SK-N-MC (cell line): Measurements from ENCODE around the gene CRAMP1.
A peak's percentile ranks its signal among the peaks of the same experiment; 100 is the strongest.

ENCODE experiments used
- DNase-seq: peaks from one replicate; pipeline ENCODE4 v3.0.0-alpha.2; 2011; ENCODE audit warnings: low read depth, low spot score
- H3K27ac ChIP-seq: fragments of 200-600 bp; sonication (generic); 2 replicates; pipeline ENCODE4 v1.5.1; 2016; ENCODE audit warnings: mixed run types
- H3K36me3 ChIP-seq: fragments of 200-600 bp; sonication (generic); 2 replicates; pipeline ENCODE4 v1.6.1; 2017; ENCODE audit warnings: antibody characterized with exemption, low read length, mixed read lengths; ENCODE audit not compliant: insufficient read depth
- H3K4me3 ChIP-seq: fragments of 200-600 bp; sonication (generic); 2 replicates; pipeline ENCODE4 v1.5.1; 2016
- H3K9ac ChIP-seq: fragments of 200-600 bp; sonication (generic); 2 replicates; pipeline ENCODE4 v1.8.0; 2017; ENCODE audit warnings: mixed run types, mixed read lengths; ENCODE audit not compliant: insufficient read length
- H3K9me3 ChIP-seq: fragments of 200-600 bp; sonication (generic); 2 replicates; pipeline ENCODE4 v1.6.1; 2017; ENCODE audit warnings: low read depth, mild to moderate bottlenecking, antibody characterized with exemption, low read length, moderate library complexity, mixed read lengths
- EZH2 ChIP-seq: fragments of 200-600 bp; sonication (generic); IDR thresholded peaks from one replicate; pipeline ENCODE4 v1.6.1; 2017; ENCODE audit warnings: antibody characterized with exemption
- FOXP2 ChIP-seq: optimal IDR thresholded peaks from 2 replicates; pipeline ENCODE3; 2011; ENCODE audit warnings: mild to moderate bottlenecking, moderate library complexity; ENCODE audit not compliant: insufficient read depth; ENCODE audit errors: extremely low read length, control extremely low read depth
- POLR2AphosphoS5 ChIP-seq: IDR thresholded peaks from 2 replicates; pipeline ENCODE4 v1.6.1; 2012; ENCODE audit warnings: mild to moderate bottlenecking, low read depth, low read length, borderline replicate concordance

Gene CRAMP1

GRCh38 chr16:1612320-1613111, at the start of gene CRAMP1:
TSS of gene CRAMP1 (plus strand) at chr16:1612360. CDS start at chr16:1614640, 2,280 bp downstream.
- DNase-seq = no peak
- H3K9ac ChIP-seq = peak within 1 kb of the TSS; percentile 87
- H3K27ac ChIP-seq = peak within 1 kb of the TSS; percentile 86
- no peak for TF ChIP-seq FOXP2
- TF ChIP-seq EZH2 = no peak
- TF ChIP-seq POLR2AphosphoS5 = no peak
- no peaks in the 10 kb centered on the region for H3K9me3 ChIP-seq
- H3K36me3 ChIP-seq = peaks cover 13% of the 10 kb centered on the region
- peak within 1 kb of the TSS; percentile 93 for H3K4me3 ChIP-seq

GRCh38 chr16:1563786-1564185, 48.4 kb upstream of the CRAMP1 start:
- no peak overlapping the region for H3K4me3 ChIP-seq
- H3K9me3 ChIP-seq = no peaks in the 10 kb centered on the region
- no peak overlapping the region for H3K27ac ChIP-seq
- TF ChIP-seq FOXP2 = no peak
- TF ChIP-seq EZH2 = no peak
- TF ChIP-seq POLR2AphosphoS5 = no peak
- H3K9ac ChIP-seq = no peak overlapping the region
- DNase-seq = no peak
- peaks cover 4% of the 10 kb centered on the region; the same call in 1 of the 2 replicates for H3K36me3 ChIP-seq

- H3K9me3 ChIP-seq = no peaks in the 10 kb centered on the region
- no peak overlapping the region for H3K9ac ChIP-seq
- H3K36me3 ChIP-seq = peaks cover 4% of the 10 kb centered on the region; the same call in 1 of the 2 replicates
- TF ChIP-seq POLR2AphosphoS5 (no peak), FOXP2 (no peak), EZH2 (no peak)
- no peak overlapping the region for H3K27ac ChIP-seq
- H3K4me3 ChIP-seq = no peak overlapping the region
- DNase-seq = no peak
Observed at GRCh38 chr16:1564325-1564724, 47.8 kb upstream of the CRAMP1 start.

GRCh38 chr16:1565083-1565805, 46.9 kb upstream of the CRAMP1 start:
- Histone ChIP-seq H3K4me3 (no peak overlapping the region), H3K9ac (no peak overlapping the region), H3K27ac (no peak overlapping the region), H3K9me3 (no peaks in the 10 kb centered on the region), H3K36me3 (peaks cover 4% of the 10 kb centered on the region; the same call in 1 of the 2 replicates)
- DNase-seq = no peak
- no peak for TF ChIP-seq FOXP2
- TF ChIP-seq EZH2 = no peak
- TF ChIP-seq POLR2AphosphoS5 = no peak

GRCh38 chr16:1567988-1568387, 44.2 kb upstream of the CRAMP1 start:
- DNase-seq = no peak
- Histone ChIP-seq H3K27ac (no peak overlapping the region), H3K36me3 (no peaks in the 10 kb centered on the region; the same call in 1 of the 2 replicates), H3K9ac (no peak overlapping the region), H3K9me3 (no peaks in the 10 kb centered on the region), H3K4me3 (no peak overlapping the region)
- TF ChIP-seq EZH2 (no peak), POLR2AphosphoS5 (no peak), FOXP2 (no peak)

GRCh38 chr16:1571012-1571671, 41.0 kb upstream of the CRAMP1 start:
- no peak overlapping the region for H3K27ac ChIP-seq
- H3K4me3 ChIP-seq = no peak overlapping the region
- no peak for TF ChIP-seq EZH2
- TF ChIP-seq FOXP2 = no peak
- TF ChIP-seq POLR2AphosphoS5 = no peak
- no peaks in the 10 kb centered on the region; the same call in 1 of the 2 replicates for H3K36me3 ChIP-seq
- H3K9me3 ChIP-seq = no peaks in the 10 kb centered on the region
- DNase-seq = no peak
- H3K9ac ChIP-seq = no peak overlapping the region

GRCh38 chr16:1572673-1573072, 39.5 kb upstream of the CRAMP1 start:
- H3K9ac ChIP-seq = no peak overlapping the region
- H3K27ac ChIP-seq = no peak overlapping the region
- H3K9me3 ChIP-seq = no peaks in the 10 kb centered on the region
- no peak for DNase-seq
- TF ChIP-seq EZH2 = no peak
- TF ChIP-seq POLR2AphosphoS5 = no peak
- no peak for TF ChIP-seq FOXP2
- no peak overlapping the region for H3K4me3 ChIP-seq
- no peaks in the 10 kb centered on the region; the same call in 1 of the 2 replicates for H3K36me3 ChIP-seq

GRCh38 chr16:1573301-1573700, 38.9 kb upstream of the CRAMP1 start:
- no peak for TF ChIP-seq POLR2AphosphoS5
- no peak for TF ChIP-seq EZH2
- TF ChIP-seq FOXP2 = no peak
- DNase-seq = no peak
- H3K36me3 ChIP-seq = no peaks in the 10 kb centered on the region; the same call in 1 of the 2 replicates
- H3K9ac ChIP-seq = no peak overlapping the region
- H3K27ac ChIP-seq = no peak overlapping the region
- H3K4me3 ChIP-seq = no peak overlapping the region
- no peaks in the 10 kb centered on the region for H3K9me3 ChIP-seq
